ENCODE data around the gene HLA-DRB5.
"Not testable (repeated sequence)": the region's sequence is repeated elsewhere in the genome, so short reads cannot be mapped to it uniquely, and the experiment has no call there.

GRCh38 chr6:32467743-32468503, 62.2 kb downstream of the HLA-DRB5 start:
- TF ChIP-seq CTCF (IDR thresholded peaks at IDR 0.05; ENCODE audit: low read length); EZH2 (IDR thresholded peaks at IDR 0.05; ENCODE audit: borderline replicate concordance, low read length): not testable (repeated sequence)
